ENCODE data around the gene CD63.

DNA sequence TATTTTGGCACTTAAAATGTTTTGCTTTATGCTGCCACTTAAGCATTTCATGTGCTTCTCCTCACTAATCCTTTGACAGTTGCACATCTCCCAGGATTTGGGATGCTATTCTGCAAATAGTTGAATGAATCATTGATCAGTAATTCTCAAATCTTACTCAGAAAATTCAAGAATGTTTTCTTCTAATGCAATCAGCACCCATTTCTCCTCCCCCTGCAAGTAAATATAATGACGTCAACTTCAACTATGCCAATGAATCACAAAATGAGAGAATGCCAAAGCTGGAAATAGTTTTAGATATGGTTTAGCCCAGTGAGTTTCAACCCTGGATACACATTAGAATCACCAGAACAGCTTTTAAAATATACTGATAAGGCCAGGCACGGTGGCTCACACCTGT, 15.1 kb downstream of the CD63 start:
- TF ChIP-seq, protein P1, sequence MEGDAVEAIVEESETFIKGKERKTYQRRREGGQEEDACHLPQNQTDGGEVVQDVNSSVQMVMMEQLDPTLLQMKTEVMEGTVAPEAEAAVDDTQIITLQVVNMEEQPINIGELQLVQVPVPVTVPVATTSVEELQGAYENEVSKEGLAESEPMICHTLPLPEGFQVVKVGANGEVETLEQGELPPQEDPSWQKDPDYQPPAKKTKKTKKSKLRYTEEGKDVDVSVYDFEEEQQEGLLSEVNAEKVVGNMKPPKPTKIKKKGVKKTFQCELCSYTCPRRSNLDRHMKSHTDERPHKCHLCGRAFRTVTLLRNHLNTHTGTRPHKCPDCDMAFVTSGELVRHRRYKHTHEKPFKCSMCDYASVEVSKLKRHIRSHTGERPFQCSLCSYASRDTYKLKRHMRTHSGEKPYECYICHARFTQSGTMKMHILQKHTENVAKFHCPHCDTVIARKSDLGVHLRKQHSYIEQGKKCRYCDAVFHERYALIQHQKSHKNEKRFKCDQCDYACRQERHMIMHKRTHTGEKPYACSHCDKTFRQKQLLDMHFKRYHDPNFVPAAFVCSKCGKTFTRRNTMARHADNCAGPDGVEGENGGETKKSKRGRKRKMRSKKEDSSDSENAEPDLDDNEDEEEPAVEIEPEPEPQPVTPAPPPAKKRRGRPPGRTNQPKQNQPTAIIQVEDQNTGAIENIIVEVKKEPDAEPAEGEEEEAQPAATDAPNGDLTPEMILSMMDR (conservative IDR thresholded peaks at IDR 0.05 in 1 of 2, IDR thresholded peaks at IDR 0.05 in 1 of 2; ENCODE audit: low read depth in 1 of 2, low read length in 2 of 2): no peak
- TF ChIP-seq EZH2 (IDR thresholded peaks at IDR 0.05; ENCODE audit: low read length, missing control alignments): no peak
